Measurements from ENCODE around the gene CFAP141.

DNA sequence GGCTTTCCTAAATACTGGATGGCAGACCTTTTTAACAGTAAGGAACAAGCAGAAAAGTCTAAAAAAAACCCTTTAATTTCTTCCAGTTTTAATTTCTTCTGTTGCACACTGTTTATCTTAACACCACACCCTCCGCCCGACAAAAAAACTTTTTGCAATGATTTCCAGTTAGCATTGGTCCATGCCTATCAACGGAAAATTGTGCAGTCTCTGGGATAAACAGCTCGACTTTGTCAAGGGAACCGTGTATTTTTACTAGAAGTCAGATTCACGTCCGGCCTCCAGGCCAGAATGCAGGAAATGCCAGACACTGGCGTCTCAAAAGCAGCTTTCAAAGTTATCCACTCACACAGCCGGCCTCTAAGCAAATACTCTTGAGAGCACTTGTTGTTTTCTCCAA, 50.9 kb downstream of the CFAP141 start:
- TF ChIP-seq POLR2AphosphoS5 (IDR thresholded peaks at IDR 0.05): peak; percentile 77
- TF ChIP-seq, protein P1, sequence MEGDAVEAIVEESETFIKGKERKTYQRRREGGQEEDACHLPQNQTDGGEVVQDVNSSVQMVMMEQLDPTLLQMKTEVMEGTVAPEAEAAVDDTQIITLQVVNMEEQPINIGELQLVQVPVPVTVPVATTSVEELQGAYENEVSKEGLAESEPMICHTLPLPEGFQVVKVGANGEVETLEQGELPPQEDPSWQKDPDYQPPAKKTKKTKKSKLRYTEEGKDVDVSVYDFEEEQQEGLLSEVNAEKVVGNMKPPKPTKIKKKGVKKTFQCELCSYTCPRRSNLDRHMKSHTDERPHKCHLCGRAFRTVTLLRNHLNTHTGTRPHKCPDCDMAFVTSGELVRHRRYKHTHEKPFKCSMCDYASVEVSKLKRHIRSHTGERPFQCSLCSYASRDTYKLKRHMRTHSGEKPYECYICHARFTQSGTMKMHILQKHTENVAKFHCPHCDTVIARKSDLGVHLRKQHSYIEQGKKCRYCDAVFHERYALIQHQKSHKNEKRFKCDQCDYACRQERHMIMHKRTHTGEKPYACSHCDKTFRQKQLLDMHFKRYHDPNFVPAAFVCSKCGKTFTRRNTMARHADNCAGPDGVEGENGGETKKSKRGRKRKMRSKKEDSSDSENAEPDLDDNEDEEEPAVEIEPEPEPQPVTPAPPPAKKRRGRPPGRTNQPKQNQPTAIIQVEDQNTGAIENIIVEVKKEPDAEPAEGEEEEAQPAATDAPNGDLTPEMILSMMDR (IDR thresholded peaks at IDR 0.05): no peak

Data from gastroesophageal sphincter (tissue), 3 donors.